Measurements from ENCODE around the gene ADGRG6.

DNA sequence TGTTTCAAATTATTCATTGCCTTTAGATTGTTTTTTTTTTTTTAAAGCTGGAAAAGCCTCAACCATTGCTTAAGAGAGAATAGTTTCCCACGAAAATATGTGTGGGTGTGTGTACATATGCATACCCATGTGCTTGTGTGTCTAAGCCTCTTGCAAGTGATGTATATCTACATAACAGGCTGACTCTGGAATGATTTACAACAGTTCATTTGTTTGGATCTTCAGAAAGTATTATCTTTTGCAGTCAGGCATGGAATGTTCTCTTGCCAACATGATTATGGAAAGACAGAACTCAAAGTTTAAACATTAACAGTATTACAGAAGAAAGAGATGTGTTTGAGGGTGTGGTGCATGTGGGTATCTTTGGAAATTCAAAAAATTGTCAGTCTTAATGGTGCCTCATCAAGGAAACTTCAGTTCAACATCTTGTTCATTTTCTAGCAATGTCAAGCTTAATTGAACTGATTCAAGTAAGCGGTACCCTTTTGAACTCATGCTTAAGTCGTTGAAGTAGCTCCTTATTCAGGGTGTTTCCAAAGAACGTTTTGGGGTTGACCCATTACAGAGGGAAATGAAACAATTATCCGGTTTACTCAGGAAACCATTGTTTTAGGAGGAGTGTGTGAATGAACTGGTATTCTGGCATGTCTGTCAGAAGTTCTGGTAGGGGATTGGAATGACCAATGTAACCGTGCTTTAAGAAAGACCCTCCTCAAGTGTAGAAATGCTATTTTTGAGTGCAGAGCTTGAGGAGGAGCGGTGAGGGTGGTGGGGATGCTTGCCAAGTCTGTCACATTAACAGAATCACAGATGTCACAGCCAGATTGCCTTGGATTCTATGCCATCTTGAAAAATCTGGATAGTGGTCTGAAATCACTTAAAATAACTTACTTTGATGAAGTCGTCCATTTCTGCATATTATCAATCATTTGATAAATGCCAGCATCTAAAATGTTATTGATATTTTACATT is 60.3 kb downstream of the ADGRG6 start:
- TF ChIP-seq, protein P1, sequence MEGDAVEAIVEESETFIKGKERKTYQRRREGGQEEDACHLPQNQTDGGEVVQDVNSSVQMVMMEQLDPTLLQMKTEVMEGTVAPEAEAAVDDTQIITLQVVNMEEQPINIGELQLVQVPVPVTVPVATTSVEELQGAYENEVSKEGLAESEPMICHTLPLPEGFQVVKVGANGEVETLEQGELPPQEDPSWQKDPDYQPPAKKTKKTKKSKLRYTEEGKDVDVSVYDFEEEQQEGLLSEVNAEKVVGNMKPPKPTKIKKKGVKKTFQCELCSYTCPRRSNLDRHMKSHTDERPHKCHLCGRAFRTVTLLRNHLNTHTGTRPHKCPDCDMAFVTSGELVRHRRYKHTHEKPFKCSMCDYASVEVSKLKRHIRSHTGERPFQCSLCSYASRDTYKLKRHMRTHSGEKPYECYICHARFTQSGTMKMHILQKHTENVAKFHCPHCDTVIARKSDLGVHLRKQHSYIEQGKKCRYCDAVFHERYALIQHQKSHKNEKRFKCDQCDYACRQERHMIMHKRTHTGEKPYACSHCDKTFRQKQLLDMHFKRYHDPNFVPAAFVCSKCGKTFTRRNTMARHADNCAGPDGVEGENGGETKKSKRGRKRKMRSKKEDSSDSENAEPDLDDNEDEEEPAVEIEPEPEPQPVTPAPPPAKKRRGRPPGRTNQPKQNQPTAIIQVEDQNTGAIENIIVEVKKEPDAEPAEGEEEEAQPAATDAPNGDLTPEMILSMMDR (IDR thresholded peaks at IDR 0.05): no peak
- no peak for TF ChIP-seq POLR2A (IDR thresholded peaks at IDR 0.05)
- TF ChIP-seq EP300 (IDR thresholded peaks at IDR 0.05): no peak
- TF ChIP-seq POLR2AphosphoS5 (IDR thresholded peaks at IDR 0.05): no peak

All from upper lobe of left lung (tissue), 4 donors.